ENCODE data around the gene FCRL3.
"Not testable (repeated sequence)": the region's sequence is repeated elsewhere in the genome, so short reads cannot be mapped to it uniquely, and the experiment has no call there.

FCRL3 gene

GRCh38 chr1:157700732-157701131 lies at the start of gene FCRL3:
Gene FCRL3, minus strand, starts transcription at chr1:157700769. Its CDS starts 280 bp downstream, at chr1:157700489.
- no peak for DNase-seq (ENCODE audit: low read depth)

GRCh38 chr1:157748262-157748817 lies 47.8 kb upstream of the FCRL3 start:
- no peak for DNase-seq (ENCODE audit: low read depth)

- DNase-seq (ENCODE audit: low read depth) = no peak
Measured at GRCh38 chr1:157739229-157739901, 38.8 kb upstream of the FCRL3 start.

- not testable (repeated sequence) for DNase-seq (ENCODE audit: low read depth)
Measured at GRCh38 chr1:157735991-157736390, 35.4 kb upstream of the FCRL3 start.

GRCh38 chr1:157734321-157734720 lies 33.8 kb upstream of the FCRL3 start:
- DNase-seq (ENCODE audit: low read depth) = no peak

- DNase-seq (ENCODE audit: low read depth) = no peak
Measured at GRCh38 chr1:157732755-157733154, 32.2 kb upstream of the FCRL3 start.

- DNase-seq (ENCODE audit: low read depth) = no peak
Measured at GRCh38 chr1:157725221-157725577, 24.6 kb upstream of the FCRL3 start.

GRCh38 chr1:157724537-157725220 lies 24.1 kb upstream of the FCRL3 start:
- DNase-seq (ENCODE audit: low read depth) = no peak

GRCh38 chr1:157723157-157723556 lies 22.6 kb upstream of the FCRL3 start:
- no peak for DNase-seq (ENCODE audit: low read depth)

- no peak for DNase-seq (ENCODE audit: low read depth)
Measured at GRCh38 chr1:157721985-157722384, 21.4 kb upstream of the FCRL3 start.

GRCh38 chr1:157715736-157716135 lies 15.2 kb upstream of the FCRL3 start:
- no peak for DNase-seq (ENCODE audit: low read depth)

GRCh38 chr1:157711802-157712201 lies 11.2 kb upstream of the FCRL3 start:
- DNase-seq (ENCODE audit: low read depth) = no peak

- no peak for DNase-seq (ENCODE audit: low read depth)
Measured at GRCh38 chr1:157704878-157705277, 4.3 kb upstream of the FCRL3 start.

GRCh38 chr1:157703981-157704380 lies 3.4 kb upstream of the FCRL3 start:
- DNase-seq (ENCODE audit: low read depth) = no peak

- DNase-seq (ENCODE audit: low read depth) = no peak
Measured at GRCh38 chr1:157702308-157702825, 1.8 kb upstream of the FCRL3 start.

- no peak for DNase-seq (ENCODE audit: low read depth)
Measured at GRCh38 chr1:157700305-157700704, 264 bp downstream of the FCRL3 start.

GRCh38 chr1:157697781-157698569 lies 2.6 kb downstream of the FCRL3 start:
- DNase-seq (ENCODE audit: low read depth) = no peak

- DNase-seq (ENCODE audit: low read depth) = no peak
Measured at GRCh38 chr1:157696966-157697628, 3.5 kb downstream of the FCRL3 start.

GRCh38 chr1:157695417-157695816 lies 5.2 kb downstream of the FCRL3 start:
- no peak for DNase-seq (ENCODE audit: low read depth)

GRCh38 chr1:157691285-157691920 lies 9.2 kb downstream of the FCRL3 start:
- DNase-seq (ENCODE audit: low read depth) = peak; percentile 10

GRCh38 chr1:157682710-157683437 lies 17.7 kb downstream of the FCRL3 start:
- no peak for DNase-seq (ENCODE audit: low read depth)

All from stromal cell of bone marrow (primary cell).